GM21515 (cell line): ENCODE measurements around the gene LDLRAD4.

ENCODE experiments used
- ATAC-seq: cut with Tn5 transposase; IDR thresholded peaks from one replicate; pipeline ENCODE4 v1.9.1; 2021; ENCODE audit not compliant: unreplicated experiment

The LDLRAD4 gene

GRCh38 chr18:13555865-13556264, 337.3 kb downstream of the LDLRAD4 start:
- ATAC-seq: no peak

- no peak for ATAC-seq
Measured at GRCh38 chr18:13556502-13556901, 337.9 kb downstream of the LDLRAD4 start.

GRCh38 chr18:13558124-13558523, 339.6 kb downstream of the LDLRAD4 start:
- peak; percentile 53 for ATAC-seq

GRCh38 chr18:13558790-13559189, 340.2 kb downstream of the LDLRAD4 start:
- no peak for ATAC-seq

- no peak for ATAC-seq
Measured at GRCh38 chr18:13559754-13560153, 341.2 kb downstream of the LDLRAD4 start.

- no peak for ATAC-seq
Measured at GRCh38 chr18:13560306-13560705, 341.7 kb downstream of the LDLRAD4 start.

- ATAC-seq: peak; percentile 41
Measured at GRCh38 chr18:13562494-13563029, 344.0 kb downstream of the LDLRAD4 start.

- no peak for ATAC-seq
Measured at GRCh38 chr18:13563390-13563805, 344.8 kb downstream of the LDLRAD4 start.

GRCh38 chr18:13564579-13564978, 346.0 kb downstream of the LDLRAD4 start:
- no peak for ATAC-seq

- ATAC-seq: no peak
Measured at GRCh38 chr18:13565228-13565627, 346.7 kb downstream of the LDLRAD4 start.

- ATAC-seq: peak; percentile 51
Measured at GRCh38 chr18:13566941-13567746, 348.6 kb downstream of the LDLRAD4 start.

GRCh38 chr18:13568443-13569392, 350.2 kb downstream of the LDLRAD4 start:
- peak; percentile 43 for ATAC-seq

- no peak for ATAC-seq
Measured at GRCh38 chr18:13570216-13570615, 351.7 kb downstream of the LDLRAD4 start.

GRCh38 chr18:13570856-13571495, 352.4 kb downstream of the LDLRAD4 start:
- ATAC-seq: no peak

GRCh38 chr18:13572148-13572547, 353.6 kb downstream of the LDLRAD4 start:
- no peak for ATAC-seq

GRCh38 chr18:13572721-13573120, 354.2 kb downstream of the LDLRAD4 start:
- no peak for ATAC-seq

- no peak for ATAC-seq
Measured at GRCh38 chr18:13573750-13574149, 355.2 kb downstream of the LDLRAD4 start.

- ATAC-seq: no peak
Measured at GRCh38 chr18:13574355-13574754, 355.8 kb downstream of the LDLRAD4 start.

GRCh38 chr18:13574761-13575160, 356.2 kb downstream of the LDLRAD4 start:
- no peak for ATAC-seq

GRCh38 chr18:13576598-13576997, 358.0 kb downstream of the LDLRAD4 start:
- peak; percentile 13 for ATAC-seq

GRCh38 chr18:13577091-13577697, 358.6 kb downstream of the LDLRAD4 start:
- ATAC-seq: peak; percentile 76
